M059J (cell line): ENCODE measurements around the gene PCDH15. TPM values are rescaled to one million over a fixed set of nuclear protein-coding genes. Genes with fewer than 3 reads are reported as not detected.
"Not testable (repeated sequence)": the region's sequence is repeated elsewhere in the genome, so short reads cannot be mapped to it uniquely, and the experiment has no call there.

ENCODE experiments used
- DNase-seq: peaks from one replicate; pipeline ENCODE4 v3.0.0-alpha.2; 2012; ENCODE audit warnings: low read depth
- total RNA-seq: library from RNA; depleted of rRNA; stranded (reverse); fragments of >200 nt; shearing (Covaris generic); gene quantifications from 2 replicates; pipeline ENCODE4 v1.2.3, GENCODE V29; 2014

The PCDH15 gene
- total RNA-seq, 1 experiment from 2014 or later, result not detected

GRCh38 chr10:54554028-54554427, 247.0 kb downstream of the PCDH15 start:
- DNase-seq, result no peak

GRCh38 chr10:54550016-54550415, 251.0 kb downstream of the PCDH15 start:
- DNase-seq, result no peak

GRCh38 chr10:54531296-54531695, 269.7 kb downstream of the PCDH15 start:
- no peak for DNase-seq

GRCh38 chr10:54530299-54530698, 270.7 kb downstream of the PCDH15 start:
- no peak for DNase-seq

- DNase-seq, result no peak
Measured at GRCh38 chr10:54525816-54526215, 275.2 kb downstream of the PCDH15 start.

- DNase-seq, result not testable (repeated sequence)
Measured at GRCh38 chr10:54515244-54515643, 285.8 kb downstream of the PCDH15 start.

- DNase-seq, result no peak
Measured at GRCh38 chr10:54503863-54504262, 297.2 kb downstream of the PCDH15 start.

- no peak for DNase-seq
Measured at GRCh38 chr10:54501929-54502328, 299.1 kb downstream of the PCDH15 start.

GRCh38 chr10:54496852-54497251, 304.2 kb downstream of the PCDH15 start:
- DNase-seq, result no peak

GRCh38 chr10:54487743-54488142, 313.3 kb downstream of the PCDH15 start:
- no peak for DNase-seq

GRCh38 chr10:54485971-54486370, 315.1 kb downstream of the PCDH15 start:
- no peak for DNase-seq

- no peak for DNase-seq
Measured at GRCh38 chr10:54484186-54484585, 316.8 kb downstream of the PCDH15 start.

GRCh38 chr10:54478601-54479000, 322.4 kb downstream of the PCDH15 start:
- DNase-seq, result no peak

- no peak for DNase-seq
Measured at GRCh38 chr10:54477738-54478137, 323.3 kb downstream of the PCDH15 start.

GRCh38 chr10:54470324-54470631, 330.8 kb downstream of the PCDH15 start:
- DNase-seq, result no peak

GRCh38 chr10:54469587-54470323, 331.3 kb downstream of the PCDH15 start:
- no peak for DNase-seq

GRCh38 chr10:54454271-54454670, 346.8 kb downstream of the PCDH15 start:
- no peak for DNase-seq

- no peak for DNase-seq
Measured at GRCh38 chr10:54449056-54449455, 352.0 kb downstream of the PCDH15 start.

- no peak for DNase-seq
Measured at GRCh38 chr10:54444170-54444569, 356.9 kb downstream of the PCDH15 start.

GRCh38 chr10:54441275-54441674, 359.8 kb downstream of the PCDH15 start:
- no peak for DNase-seq

GRCh38 chr10:54434782-54435181, 366.2 kb downstream of the PCDH15 start:
- no peak for DNase-seq

GRCh38 chr10:54415483-54415882, 385.5 kb downstream of the PCDH15 start:
- no peak for DNase-seq

GRCh38 chr10:54402576-54402975, 398.5 kb downstream of the PCDH15 start:
- peak; percentile 1 for DNase-seq

- no peak for DNase-seq
Measured at GRCh38 chr10:54396031-54396430, 405.0 kb downstream of the PCDH15 start.
